GM12878 (cell line): Measurements from ENCODE around the gene DDX46. TPM values are rescaled to one million over a fixed set of nuclear protein-coding genes. Genes with fewer than 3 reads are reported as not detected.

Experiments used
- CHD2 ChIP-seq: IDR thresholded peaks from 2 replicates; pipeline ENCODE4 v1.6.1; 2011; ENCODE audit warnings: low read depth, low read length, improper control_type of control experiment, borderline replicate concordance
- MTA3 ChIP-seq: IDR thresholded peaks from 2 replicates; pipeline ENCODE4 v1.6.1; 2012; ENCODE audit warnings: low read length, inconsistent platforms, borderline replicate concordance
- NFYB ChIP-seq: IDR thresholded peaks from 2 replicates; pipeline ENCODE4 v1.6.1; 2011; ENCODE audit warnings: low read depth, mild to moderate bottlenecking, low read length, improper control_type of control experiment, moderate library complexity; ENCODE audit not compliant: insufficient read depth
- SIX5 ChIP-seq: IDR thresholded peaks from 2 replicates; pipeline ENCODE4 v1.6.1; 2011; ENCODE audit warnings: mild to moderate bottlenecking, low read depth, low read length, moderate library complexity; ENCODE audit not compliant: severe bottlenecking
- SMARCA5 ChIP-seq: fragments of 450-650 bp; IDR thresholded peaks from 2 replicates; pipeline ENCODE4 v1.6.1; 2017; ENCODE audit warnings: mild to moderate bottlenecking
- SREBF1 ChIP-seq: IDR thresholded peaks from 2 replicates; pipeline ENCODE4 v1.6.1; 2012; ENCODE audit warnings: mild to moderate bottlenecking, low read length
- polyA plus RNA-seq, 11 experiments: library from polyadenylated mRNA; depleted of rRNA in 4 of 11; unstranded in 6 of 11; stranded (reverse) in 5 of 11; fragments of >200 nt; fragmentation: Nextera tagmentation in 4 of 11; fragmentation: Illumina TruSeq in 1 of 11; extraction: Ambion mirVana in 4 of 11; extraction: Trizol in 1 of 11; gene quantifications; 1 replicate in 1 of 11; 2 replicates in 10 of 11; pipeline versions ENCODE4 v1.2.1 to v1.2.3, GENCODE V29; 2011 to 2016; ENCODE audit warnings: inconsistent platforms in 2 of 11, missing spikeins in 2 of 11, low read depth in 1 of 11
- total RNA-seq, 4 experiments: library from RNA; depleted of rRNA in 3 of 4; stranded (reverse); fragments of >200 nt in 3 of 4; fragmentation: Illumina TruSeq in 1 of 4; extraction: Trizol in 1 of 4; gene quantifications; 2 replicates each; pipeline versions ENCODE4 v1.2.1 to v1.2.3, GENCODE V29; 2013 to 2021
- TF ChIP-seq, protein P1 (sequence below): fragments of 450-650 bp; formaldehyde crosslinking; IDR thresholded peaks from 2 replicates; pipeline ENCODE4 v1.5.0; 2022; ENCODE audit warnings: mild to moderate bottlenecking, missing genetic modification characterization
- TF ChIP-seq, protein P2 (sequence below): IDR thresholded peaks from 2 replicates; pipeline ENCODE4 v1.6.1; 2011; ENCODE audit warnings: borderline replicate concordance, low read depth, mild to moderate bottlenecking, moderate library complexity, low read length; ENCODE audit not compliant: insufficient read depth, poor library complexity, severe bottlenecking
- TF ChIP-seq, protein P3 (sequence below): fragments of 450-650 bp; IDR thresholded peaks from 2 replicates; pipeline ENCODE4 v1.6.1; 2017; ENCODE audit warnings: borderline replicate concordance

DDX46 gene
- total and polyA plus RNA-seq, 10 of the 15 experiments (the other 5 are each of a cell fraction or from before 2014, with no cell fraction given) = 23.0 to 77.1 (median 42.2) TPM

DNA sequence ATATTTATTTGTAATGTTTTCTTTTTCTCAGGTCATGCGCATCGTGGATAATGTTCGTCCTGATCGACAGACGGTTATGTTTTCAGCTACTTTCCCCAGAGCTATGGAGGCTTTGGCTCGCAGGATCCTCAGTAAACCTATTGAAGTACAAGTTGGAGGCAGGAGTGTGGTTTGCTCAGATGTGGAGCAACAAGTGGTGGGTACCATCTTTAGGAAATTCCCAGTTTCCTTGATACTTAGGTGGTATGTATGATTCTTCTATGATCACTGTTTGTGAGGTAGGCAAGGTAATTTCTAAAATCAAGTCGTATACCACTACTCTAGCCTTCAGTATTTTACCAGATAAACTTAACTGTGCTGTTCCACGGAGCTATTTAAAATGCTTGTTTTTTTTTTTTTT, 36.2 kb downstream of the DDX46 start (continued):
- TF ChIP-seq, protein P1, sequence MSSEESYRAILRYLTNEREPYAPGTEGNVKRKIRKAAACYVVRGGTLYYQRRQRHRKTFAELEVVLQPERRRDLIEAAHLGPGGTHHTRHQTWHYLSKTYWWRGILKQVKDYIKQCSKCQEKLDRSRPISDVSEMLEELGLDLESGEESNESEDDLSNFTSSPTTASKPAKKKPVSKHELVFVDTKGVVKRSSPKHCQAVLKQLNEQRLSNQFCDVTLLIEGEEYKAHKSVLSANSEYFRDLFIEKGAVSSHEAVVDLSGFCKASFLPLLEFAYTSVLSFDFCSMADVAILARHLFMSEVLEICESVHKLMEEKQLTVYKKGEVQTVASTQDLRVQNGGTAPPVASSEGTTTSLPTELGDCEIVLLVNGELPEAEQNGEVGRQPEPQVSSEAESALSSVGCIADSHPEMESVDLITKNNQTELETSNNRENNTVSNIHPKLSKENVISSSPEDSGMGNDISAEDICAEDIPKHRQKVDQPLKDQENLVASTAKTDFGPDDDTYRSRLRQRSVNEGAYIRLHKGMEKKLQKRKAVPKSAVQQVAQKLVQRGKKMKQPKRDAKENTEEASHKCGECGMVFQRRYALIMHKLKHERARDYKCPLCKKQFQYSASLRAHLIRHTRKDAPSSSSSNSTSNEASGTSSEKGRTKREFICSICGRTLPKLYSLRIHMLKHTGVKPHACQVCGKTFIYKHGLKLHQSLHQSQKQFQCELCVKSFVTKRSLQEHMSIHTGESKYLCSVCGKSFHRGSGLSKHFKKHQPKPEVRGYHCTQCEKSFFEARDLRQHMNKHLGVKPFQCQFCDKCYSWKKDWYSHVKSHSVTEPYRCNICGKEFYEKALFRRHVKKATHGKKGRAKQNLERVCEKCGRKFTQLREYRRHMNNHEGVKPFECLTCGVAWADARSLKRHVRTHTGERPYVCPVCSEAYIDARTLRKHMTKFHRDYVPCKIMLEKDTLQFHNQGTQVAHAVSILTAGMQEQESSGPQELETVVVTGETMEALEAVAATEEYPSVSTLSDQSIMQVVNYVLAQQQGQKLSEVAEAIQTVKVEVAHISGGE (CRISPR knock-in tag) = no peak
- TF ChIP-seq SMARCA5 = no peak
- no peak for TF ChIP-seq SREBF1
- no peak for TF ChIP-seq MTA3
- TF ChIP-seq SIX5 = no peak
- TF ChIP-seq, protein P2, sequence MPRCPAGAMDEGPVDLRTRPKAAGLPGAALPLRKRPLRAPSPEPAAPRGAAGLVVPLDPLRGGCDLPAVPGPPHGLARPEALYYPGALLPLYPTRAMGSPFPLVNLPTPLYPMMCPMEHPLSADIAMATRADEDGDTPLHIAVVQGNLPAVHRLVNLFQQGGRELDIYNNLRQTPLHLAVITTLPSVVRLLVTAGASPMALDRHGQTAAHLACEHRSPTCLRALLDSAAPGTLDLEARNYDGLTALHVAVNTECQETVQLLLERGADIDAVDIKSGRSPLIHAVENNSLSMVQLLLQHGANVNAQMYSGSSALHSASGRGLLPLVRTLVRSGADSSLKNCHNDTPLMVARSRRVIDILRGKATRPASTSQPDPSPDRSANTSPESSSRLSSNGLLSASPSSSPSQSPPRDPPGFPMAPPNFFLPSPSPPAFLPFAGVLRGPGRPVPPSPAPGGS = no peak
- TF ChIP-seq CHD2 = no peak
- TF ChIP-seq, protein P3, sequence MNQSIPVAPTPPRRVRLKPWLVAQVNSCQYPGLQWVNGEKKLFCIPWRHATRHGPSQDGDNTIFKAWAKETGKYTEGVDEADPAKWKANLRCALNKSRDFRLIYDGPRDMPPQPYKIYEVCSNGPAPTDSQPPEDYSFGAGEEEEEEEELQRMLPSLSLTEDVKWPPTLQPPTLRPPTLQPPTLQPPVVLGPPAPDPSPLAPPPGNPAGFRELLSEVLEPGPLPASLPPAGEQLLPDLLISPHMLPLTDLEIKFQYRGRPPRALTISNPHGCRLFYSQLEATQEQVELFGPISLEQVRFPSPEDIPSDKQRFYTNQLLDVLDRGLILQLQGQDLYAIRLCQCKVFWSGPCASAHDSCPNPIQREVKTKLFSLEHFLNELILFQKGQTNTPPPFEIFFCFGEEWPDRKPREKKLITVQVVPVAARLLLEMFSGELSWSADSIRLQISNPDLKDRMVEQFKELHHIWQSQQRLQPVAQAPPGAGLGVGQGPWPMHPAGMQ = no peak
- no peak for TF ChIP-seq NFYB
